ENCODE data around the gene FAM107B. TPM values are rescaled to one million over a fixed set of nuclear protein-coding genes. Genes with fewer than 3 reads are reported as not detected.

The FAM107B gene
- polyA plus RNA-seq, 3 donors: 90.6 to 121 (median 117) TPM

GRCh38 chr10:14580671-14581332 lies 193.9 kb downstream of the FAM107B start:
- no peak for DNase-seq (ENCODE audit: extremely low read depth in 1 of 11, low read depth in 9 of 11, low spot score in 4 of 11)

- no peak for DNase-seq (ENCODE audit: extremely low read depth in 1 of 11, low read depth in 9 of 11, low spot score in 4 of 11)
These were observed 195.3 kb downstream of the FAM107B start for GRCh38 chr10:14579405-14579804.

GRCh38 chr10:14578060-14578952 lies 196.4 kb downstream of the FAM107B start:
- DNase-seq (ENCODE audit: extremely low read depth in 1 of 11, low read depth in 9 of 11, low spot score in 4 of 11): no peak

GRCh38 chr10:14574885-14575284 lies 199.8 kb downstream of the FAM107B start:
- no peak for DNase-seq (ENCODE audit: extremely low read depth in 1 of 11, low read depth in 9 of 11, low spot score in 4 of 11)

- DNase-seq (ENCODE audit: extremely low read depth in 1 of 11, low read depth in 9 of 11, low spot score in 4 of 11): no peak
These were observed 200.4 kb downstream of the FAM107B start for GRCh38 chr10:14574291-14574690.

- no peak for DNase-seq (ENCODE audit: extremely low read depth in 1 of 11, low read depth in 9 of 11, low spot score in 4 of 11)
These were observed 200.9 kb downstream of the FAM107B start for GRCh38 chr10:14573666-14574261.

GRCh38 chr10:14572811-14573210 lies 201.9 kb downstream of the FAM107B start:
- DNase-seq (ENCODE audit: extremely low read depth in 1 of 11, low read depth in 9 of 11, low spot score in 4 of 11): no peak

GRCh38 chr10:14571866-14572507 lies 202.7 kb downstream of the FAM107B start:
- no peak for DNase-seq (ENCODE audit: extremely low read depth in 1 of 11, low read depth in 9 of 11, low spot score in 4 of 11)

- DNase-seq (ENCODE audit: extremely low read depth in 1 of 11, low read depth in 9 of 11, low spot score in 4 of 11): no peak
These were observed 203.9 kb downstream of the FAM107B start for GRCh38 chr10:14570800-14571199.

GRCh38 chr10:14569274-14570060 lies 205.2 kb downstream of the FAM107B start:
- DNase-seq (ENCODE audit: extremely low read depth in 1 of 11, low read depth in 9 of 11, low spot score in 4 of 11): no peak

GRCh38 chr10:14567421-14567820 lies 207.3 kb downstream of the FAM107B start:
- DNase-seq (ENCODE audit: extremely low read depth in 1 of 11, low read depth in 9 of 11, low spot score in 4 of 11): no peak

- DNase-seq (ENCODE audit: extremely low read depth in 1 of 11, low read depth in 9 of 11, low spot score in 4 of 11): no peak
These were observed 208.2 kb downstream of the FAM107B start for GRCh38 chr10:14566498-14566897.

- DNase-seq (ENCODE audit: extremely low read depth in 1 of 11, low read depth in 9 of 11, low spot score in 4 of 11): no peak
These were observed 209.5 kb downstream of the FAM107B start for GRCh38 chr10:14565199-14565598.

GRCh38 chr10:14564268-14564744 lies 210.4 kb downstream of the FAM107B start:
- no peak for DNase-seq (ENCODE audit: extremely low read depth in 1 of 11, low read depth in 9 of 11, low spot score in 4 of 11)

- no peak for DNase-seq (ENCODE audit: extremely low read depth in 1 of 11, low read depth in 9 of 11, low spot score in 4 of 11)
These were observed 211.2 kb downstream of the FAM107B start for GRCh38 chr10:14563359-14563940.

- DNase-seq (ENCODE audit: extremely low read depth in 1 of 11, low read depth in 9 of 11, low spot score in 4 of 11): no peak
These were observed 211.7 kb downstream of the FAM107B start for GRCh38 chr10:14563076-14563336.

GRCh38 chr10:14562218-14563075 lies 212.2 kb downstream of the FAM107B start:
- no peak for DNase-seq (ENCODE audit: extremely low read depth in 1 of 11, low read depth in 9 of 11, low spot score in 4 of 11)
